Common myeloid progenitor, CD34-positive (primary cell): Measurements from ENCODE around the gene PRR35.

Experiments used
- CTCF ChIA-PET: fragments of 350-600 bp; sonication (Branson Sonifier 250); formaldehyde crosslinking; loops from one replicate; lab custom pipeline; 2021; ENCODE audit warnings: antibody characterized with exemption; lab: Charles Lee
- POLR2A ChIA-PET: fragments of 350-600 bp; sonication (Branson Sonifier 250); formaldehyde crosslinking; loops from one replicate; lab custom pipeline; 2021; ENCODE audit warnings: antibody characterized with exemption; lab: Charles Lee
- DNase-seq, 3 donors: peaks; one replicate each; pipeline versions ENCODE4 v3.0.0 to v3.0.0-alpha.2; 2013
- H3K27ac ChIP-seq, 2 experiments: 1 replicate in 1 of 2; 2 replicates in 1 of 2; pipeline ENCODE4 v1.7.0; 2013; ENCODE audit warnings: inconsistent platforms in 2 of 2, low read length in 2 of 2, mild to moderate bottlenecking in 2 of 2, low read depth in 1 of 2, moderate library complexity in 1 of 2; ENCODE audit not compliant: severe bottlenecking in 2 of 2, insufficient read depth in 1 of 2, poor library complexity in 1 of 2
- H3K27me3 ChIP-seq, 5 experiments: replicated peaks in 2 of 5; 1 replicate in 3 of 5; 2 replicates in 2 of 5; pipeline versions ENCODE4 v1.6.1 to v1.7.0; 2013; ENCODE audit warnings: low read length in 4 of 5, mild to moderate bottlenecking in 2 of 5, moderate library complexity in 2 of 5, inconsistent platforms in 1 of 5; ENCODE audit not compliant: insufficient read depth in 5 of 5, control insufficient read depth in 4 of 5
- H3K36me3 ChIP-seq, 4 experiments: 1 replicate in 2 of 4; 2 replicates in 2 of 4; pipeline versions ENCODE4 v1.6.1 to v1.7.0; 2013; ENCODE audit warnings: low read length in 3 of 4, control low read depth in 1 of 4, mild to moderate bottlenecking in 1 of 4; ENCODE audit not compliant: control insufficient read depth in 4 of 4, insufficient read depth in 4 of 4
- H3K4me1 ChIP-seq, 4 experiments: 1 replicate in 3 of 4; 2 replicates in 1 of 4; pipeline versions ENCODE4 v1.6.1 to v1.7.1; 2013; ENCODE audit warnings: low read length in 3 of 4, mild to moderate bottlenecking in 3 of 4, control low read depth in 1 of 4, inconsistent platforms in 1 of 4, moderate library complexity in 1 of 4; ENCODE audit not compliant: control insufficient read depth in 4 of 4, insufficient read depth in 4 of 4; ENCODE audit errors: control extremely low read depth in 1 of 4
- H3K4me3 ChIP-seq, 7 experiments: 1 replicate in 4 of 7; 2 replicates in 3 of 7; pipeline versions ENCODE4 v1.5.1 to v1.7.0; 2013; ENCODE audit warnings: mild to moderate bottlenecking in 7 of 7, low read length in 6 of 7, moderate library complexity in 6 of 7, inconsistent platforms in 2 of 7, low read depth in 2 of 7, control low read depth in 1 of 7; ENCODE audit not compliant: insufficient read depth in 4 of 7, control insufficient read depth in 1 of 7; ENCODE audit errors: extremely low read depth in 1 of 7
- H3K9me3 ChIP-seq, 5 experiments: 1 replicate in 4 of 5; 2 replicates in 1 of 5; pipeline versions ENCODE4 v1.6.1 to v1.7.1; 2013; ENCODE audit warnings: low read length in 4 of 5, mild to moderate bottlenecking in 2 of 5, inconsistent platforms in 1 of 5, low read depth in 1 of 5, moderate library complexity in 1 of 5; ENCODE audit not compliant: control insufficient read depth in 4 of 5, insufficient read depth in 2 of 5; ENCODE audit errors: control extremely low read depth in 1 of 5
- WGBS: methylation state at CpG from one replicate; pipeline ENCODE4 v1.1.5; 2013; ENCODE audit not compliant: insufficient coverage; 5-methylcytosine and 5-hydroxymethylcytosine counted together

PRR35 gene

DNA sequence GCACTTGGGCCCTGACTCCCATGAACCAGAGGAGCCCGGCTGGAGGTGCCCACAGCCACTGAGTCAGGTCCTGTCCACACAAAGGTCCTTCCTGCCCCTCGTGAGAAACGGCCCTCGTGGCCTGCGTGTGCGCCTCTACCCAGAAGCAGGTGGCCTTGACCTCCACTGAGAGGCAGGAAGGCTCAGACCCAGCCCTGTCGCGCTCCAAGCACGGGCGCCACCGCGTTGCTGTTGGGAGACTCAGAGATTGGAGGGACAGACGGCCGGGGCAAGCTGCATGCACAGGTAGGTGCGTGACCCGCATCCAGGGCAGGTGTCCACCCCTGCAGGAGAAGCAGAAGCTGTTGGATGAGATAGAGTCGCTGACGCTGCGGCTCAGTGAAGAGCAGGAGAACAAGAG lies 40.8 kb upstream of the PRR35 start:
- WGBS: 97% methylated on average over 19 of the region's 19 CpGs
- H3K4me3 ChIP-seq: no peak overlapping the region

DNA sequence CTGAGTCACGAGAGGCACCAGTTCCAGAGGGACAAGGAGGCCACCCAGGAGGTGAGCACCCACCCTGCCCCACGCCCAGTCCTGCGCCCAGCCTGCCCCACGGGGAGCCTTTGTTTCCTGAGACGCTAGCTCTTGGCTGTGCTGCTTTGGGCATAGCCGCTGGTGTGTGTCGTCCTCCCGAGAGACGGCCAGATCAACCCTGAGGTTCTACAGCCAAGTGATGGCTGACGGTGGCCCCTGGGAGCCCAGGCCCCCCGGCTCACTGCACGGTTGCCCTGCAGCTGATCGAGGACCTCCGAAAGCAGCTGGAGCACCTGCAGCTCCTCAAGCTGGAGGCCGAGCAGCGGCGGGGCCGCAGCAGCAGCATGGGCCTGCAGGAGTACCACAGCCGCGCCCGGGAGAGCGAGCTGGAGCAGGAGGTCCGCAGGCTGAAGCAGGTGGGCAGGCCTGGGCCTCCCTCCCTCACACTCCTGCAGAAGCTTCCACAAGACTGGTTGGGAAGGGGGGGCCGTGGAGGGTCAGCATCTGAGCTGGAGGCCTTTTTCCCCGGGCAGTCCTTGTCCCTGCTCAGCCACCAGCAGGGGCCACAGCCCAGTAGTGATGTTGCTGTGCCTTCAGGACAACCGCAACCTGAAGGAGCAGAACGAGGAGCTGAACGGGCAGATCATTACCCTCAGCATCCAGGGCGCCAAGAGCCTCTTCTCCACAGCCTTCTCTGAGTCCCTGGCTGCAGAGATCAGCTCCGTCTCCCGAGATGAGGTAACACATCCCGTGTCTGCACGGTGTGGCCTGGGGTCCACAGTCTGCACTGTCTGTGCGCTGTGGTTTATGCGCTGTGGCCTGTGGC lies 40.1 kb upstream of the PRR35 start:
- no peak overlapping the region for H3K27ac ChIP-seq
- WGBS: 93% methylated on average over 34 of the region's 35 CpGs
- ChIA-PET POLR2A (no interaction called here), CTCF (interaction anchor here (1.2 to 1.4 kb wide), 2 partner anchors 21 to 37 kb away, joined by 3 to 4 read pairs; no protein-coding TSS in a partner anchor)
- no peak overlapping the region for H3K4me3 ChIP-seq
- no peak for DNase-seq
- peaks cover 0 to 1% (median 0%) of the 10 kb centered on the region in 4 experiments for H3K4me1 ChIP-seq
- no peaks in the 10 kb centered on the region for H3K9me3 ChIP-seq
- H3K27me3 ChIP-seq: no peaks in the 10 kb centered on the region
- H3K36me3 ChIP-seq: peaks cover 4 to 51% (median 18%) of the 10 kb centered on the region in 4 experiments

More for the DNA sequence above, 40.8 kb upstream of the PRR35 start:
- Histone ChIP-seq H3K27ac (no peak overlapping the region), H3K9me3 (no peaks in the 10 kb centered on the region), H3K27me3 (no peaks in the 10 kb centered on the region), H3K36me3 (peaks cover 7 to 57% (median 16%) of the 10 kb centered on the region in 4 experiments), H3K4me1 (no peaks in the 10 kb centered on the region)
- ChIA-PET CTCF (no interaction called here), POLR2A (no interaction called here)
- DNase-seq: no peak

DNA sequence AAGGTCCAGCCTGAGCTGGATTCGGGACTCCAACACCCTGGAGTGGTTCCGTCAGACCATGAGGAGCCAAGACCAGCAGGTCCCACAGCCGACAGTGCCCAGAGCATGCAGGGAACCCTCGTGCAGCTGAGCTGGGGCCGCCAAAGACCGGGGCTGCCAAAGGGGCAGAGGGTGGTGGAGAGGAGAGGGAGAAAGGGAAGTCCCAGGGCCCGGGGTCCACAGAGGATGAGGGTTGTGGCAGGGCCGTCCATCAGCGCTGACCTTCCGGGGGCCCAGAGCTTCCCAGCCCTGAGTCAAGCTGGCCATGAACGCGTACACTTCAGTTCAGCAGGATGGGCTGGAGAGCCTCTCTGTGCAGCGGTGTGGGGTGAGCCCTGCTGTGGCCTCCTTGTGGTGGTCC lies 39.3 kb upstream of the PRR35 start:
- over 99% methylated on average over 12 of the region's 13 CpGs for WGBS
- H3K27ac ChIP-seq: no peak overlapping the region
- POLR2A ChIA-PET: no interaction called here
- no peaks in the 10 kb centered on the region for H3K27me3 ChIP-seq
- peaks cover 0 to 7% (median 5%) of the 10 kb centered on the region in 4 experiments for H3K4me1 ChIP-seq
- H3K9me3 ChIP-seq: no peaks in the 10 kb centered on the region
- peaks cover 4 to 43% (median 19%) of the 10 kb centered on the region in 4 experiments for H3K36me3 ChIP-seq
- CTCF ChIA-PET: interaction anchor here (1.2 to 1.4 kb wide), 2 partner anchors 22 to 38 kb away, joined by 3 to 4 read pairs; no protein-coding TSS in a partner anchor
- DNase-seq: no peak
- H3K4me3 ChIP-seq: no peak overlapping the region

DNA sequence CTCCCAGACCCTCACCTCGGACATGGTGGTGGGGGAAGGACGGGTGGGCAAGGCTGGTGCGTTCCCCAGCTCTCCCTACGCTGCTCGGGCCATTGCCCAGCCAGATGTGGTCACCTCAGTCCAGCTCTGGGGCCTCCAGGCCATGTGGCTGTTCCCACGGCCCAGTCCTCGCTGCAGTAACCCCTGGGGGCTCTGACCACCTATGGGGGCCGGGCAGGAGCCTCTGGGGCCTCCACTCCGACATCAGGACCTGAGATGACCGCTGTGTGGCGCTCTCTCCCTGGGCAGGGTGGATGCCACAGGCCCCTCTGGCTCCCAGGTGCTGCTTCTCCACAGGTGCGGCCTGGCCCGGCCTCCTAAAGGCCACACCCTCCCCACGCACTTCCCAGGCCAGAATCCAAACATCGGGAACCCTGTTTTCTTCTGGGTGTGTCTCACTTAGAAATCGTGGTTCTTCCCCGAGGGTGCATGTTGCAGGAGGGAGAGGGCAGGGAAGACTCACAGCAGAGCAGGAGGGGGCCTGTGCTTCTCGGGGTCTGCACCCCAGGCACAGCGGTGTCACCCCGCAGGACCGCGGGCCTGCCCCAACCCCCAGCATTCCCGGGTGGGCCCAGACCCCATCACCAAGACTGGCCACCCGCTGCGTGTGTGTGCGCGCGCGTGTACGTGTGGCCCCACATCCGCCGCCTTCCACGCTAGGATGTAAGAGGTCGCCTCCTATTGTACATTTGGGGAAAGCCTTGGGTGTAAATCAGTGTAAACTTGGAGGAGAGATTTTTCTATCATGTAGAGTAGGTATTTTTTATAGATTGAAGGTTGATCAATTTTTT lies 38.6 kb upstream of the PRR35 start:
- no peaks in the 10 kb centered on the region for H3K9me3 ChIP-seq
- no peak for DNase-seq
- ChIA-PET CTCF (interaction anchor here (1.4 kb wide), 1 partner anchor 23 kb away, joined by 4 read pairs; no protein-coding TSS in a partner anchor), POLR2A (no interaction called here)
- no peak overlapping the region for H3K4me3 ChIP-seq
- no peak overlapping the region for H3K27ac ChIP-seq
- H3K36me3 ChIP-seq: peaks cover 4 to 37% (median 17%) of the 10 kb centered on the region in 4 experiments
- WGBS: 94% methylated on average over 27 of the region's 34 CpGs
- H3K27me3 ChIP-seq: no peaks in the 10 kb centered on the region
- peaks cover 0 to 15% (median 12%) of the 10 kb centered on the region in 4 experiments for H3K4me1 ChIP-seq

DNA sequence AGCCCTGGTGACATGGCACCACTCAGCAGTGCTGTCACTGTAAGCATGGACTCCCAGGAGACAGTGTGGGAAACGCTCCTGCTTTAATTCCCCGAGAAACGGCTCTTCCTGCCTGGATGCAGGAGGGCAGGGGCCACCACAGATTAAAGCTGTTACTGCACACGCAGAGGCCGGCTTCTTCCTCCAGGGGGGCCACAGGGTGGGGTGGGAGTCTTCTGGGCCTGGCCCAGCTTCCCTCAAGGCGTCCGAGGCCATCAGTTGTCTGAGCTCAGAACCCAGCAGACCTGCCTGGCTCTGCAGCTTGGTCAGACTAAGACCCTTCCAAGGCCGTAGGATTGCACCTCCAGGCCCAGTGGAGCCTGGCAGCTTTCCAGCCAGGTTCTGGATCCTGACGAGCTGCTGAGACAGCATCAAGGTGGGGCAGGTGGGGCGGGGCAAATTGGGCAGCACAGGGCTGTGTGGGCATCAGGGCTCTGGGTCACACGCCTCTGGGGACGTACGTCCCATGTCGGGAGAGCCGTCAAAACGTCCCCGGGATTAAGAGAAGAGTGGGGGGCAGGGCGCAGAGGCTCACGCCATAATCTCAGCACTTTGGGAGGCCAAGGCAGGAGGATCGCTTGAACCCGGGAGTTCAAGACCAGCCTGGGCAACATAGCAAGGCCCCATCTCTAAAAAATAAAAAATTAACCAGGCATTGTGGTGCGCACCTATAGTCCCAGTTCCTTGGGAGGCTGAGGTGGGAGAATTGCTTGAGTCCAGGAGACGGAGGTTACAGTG lies 37.7 kb upstream of the PRR35 start:
- ChIA-PET CTCF (no interaction called here), POLR2A (no interaction called here)
- Histone ChIP-seq H3K36me3 (peaks cover 4 to 30% (median 15%) of the 10 kb centered on the region in 4 experiments), H3K9me3 (no peaks in the 10 kb centered on the region), H3K27me3 (no peaks in the 10 kb centered on the region), H3K4me3 (no peak overlapping the region), H3K4me1 (peaks cover 0 to 18% (median 16%) of the 10 kb centered on the region in 4 experiments), H3K27ac (no peak overlapping the region)
- 94% methylated on average over 21 of the region's 23 CpGs for WGBS
- no peak for DNase-seq

DNA sequence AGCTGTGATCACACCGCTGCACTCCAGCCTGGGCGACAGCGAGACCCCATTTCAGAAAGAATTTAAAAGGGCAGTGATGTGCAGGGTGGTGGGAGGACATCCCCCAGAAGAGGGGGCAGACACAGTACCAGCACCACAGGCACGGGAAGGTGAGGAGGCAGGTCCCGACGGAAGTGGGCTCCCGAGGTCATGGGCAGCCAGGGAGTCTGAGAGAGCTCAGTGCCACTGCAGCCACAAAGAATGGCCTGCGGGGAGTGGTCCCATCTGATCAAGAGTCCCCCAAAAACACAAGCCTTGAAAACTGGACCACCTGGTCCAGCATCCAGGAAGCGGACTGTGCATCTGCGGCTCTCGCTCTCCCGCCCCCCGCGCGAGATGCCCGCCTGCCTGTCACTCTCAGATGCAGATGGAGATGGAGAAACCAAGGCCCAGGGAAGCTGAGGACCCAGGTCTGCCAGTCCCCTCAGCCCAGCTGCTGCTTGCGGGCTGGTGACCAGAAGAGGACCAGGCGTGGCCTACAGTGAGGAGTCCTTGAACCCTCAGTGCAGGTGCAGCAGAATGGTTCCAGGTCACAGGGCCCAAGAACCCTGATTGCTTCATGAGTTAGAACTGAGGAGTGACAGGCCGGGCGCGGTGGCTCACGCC lies 37.0 kb upstream of the PRR35 start:
- Histone ChIP-seq H3K36me3 (peaks cover 4 to 30% (median 15%) of the 10 kb centered on the region in 4 experiments), H3K27ac (no peak overlapping the region), H3K4me1 (peaks cover 0 to 20% (median 18%) of the 10 kb centered on the region in 4 experiments), H3K9me3 (no peaks in the 10 kb centered on the region), H3K4me3 (no peak overlapping the region), H3K27me3 (no peaks in the 10 kb centered on the region)
- POLR2A ChIA-PET: no interaction called here
- CTCF ChIA-PET: no interaction called here
- WGBS: 97% methylated on average over 21 of the region's 22 CpGs
- no peak for DNase-seq
